ENCODE results near the gene PAMR1.

GRCh38 chr11:35531246-35531645, 5.8 kb upstream of the PAMR1 start:
- no peak for TF ChIP-seq FOXP2 (optimal IDR thresholded peaks at IDR 0.05; ENCODE audit: borderline replicate concordance, extremely low read depth, extremely low read length, insufficient read depth)
- no peak for TF ChIP-seq REST (IDR thresholded peaks at IDR 0.05; ENCODE audit: insufficient read depth in 1 of 2, low read depth in 2 of 2, low read length in 2 of 2)
- no peak for TF ChIP-seq TAF1 (IDR thresholded peaks at IDR 0.05; ENCODE audit: borderline replicate concordance, insufficient read depth, low read length)
- TF ChIP-seq POLR2AphosphoS5 (IDR thresholded peaks at IDR 0.05; ENCODE audit: low read depth, low read length) = no peak

All from PFSK-1 (cell line).